GM12878 (cell line): ENCODE results near the gene NEK10.

Experiments used
- BHLHE40 ChIP-seq, 2 experiments: fragments of 450-650 bp in 1 of 2; IDR thresholded peaks; 2 replicates each; pipeline ENCODE4 v1.6.1; 2011 to 2017; ENCODE audit warnings: low read depth in 2 of 2, borderline replicate concordance in 1 of 2, improper control_type of control experiment in 1 of 2, low read length in 1 of 2, mild to moderate bottlenecking in 1 of 2
- CREB1 ChIP-seq: IDR thresholded peaks from 2 replicates; pipeline ENCODE4 v1.6.1; 2012; ENCODE audit warnings: low read depth, mild to moderate bottlenecking, inconsistent platforms
- CTCF ChIP-seq, 3 experiments: IDR thresholded peaks in 2 of 3; conservative IDR thresholded peaks in 1 of 3; 2 replicates each; pipeline ENCODE4 v1.5.1; 2011; ENCODE audit warnings: low read depth in 3 of 3, low read length in 3 of 3, mild to moderate bottlenecking in 3 of 3, control low read depth in 2 of 3, moderate library complexity in 2 of 3, inconsistent platforms in 1 of 3, mixed read lengths in 1 of 3; ENCODE audit not compliant: control insufficient read depth in 2 of 3, insufficient read depth in 1 of 3; ENCODE audit errors: extremely low read depth in 1 of 3
- DPF2 ChIP-seq: fragments of 450-650 bp; IDR thresholded peaks from 2 replicates; pipeline ENCODE4 v1.6.1; 2017; ENCODE audit warnings: mild to moderate bottlenecking
- EZH2 ChIP-seq: IDR thresholded peaks from 2 replicates; pipeline ENCODE4 v1.6.1; 2012; ENCODE audit warnings: low read depth, mild to moderate bottlenecking, control low read depth, inconsistent platforms, low read length, borderline replicate concordance; ENCODE audit not compliant: control insufficient read depth
- NR2C2 ChIP-seq: IDR thresholded peaks from 2 replicates; pipeline ENCODE4 v1.6.1; 2011; ENCODE audit warnings: borderline replicate concordance, low read depth; ENCODE audit not compliant: control insufficient read depth, insufficient read length
- POLR2AphosphoS5 ChIP-seq: IDR thresholded peaks from 2 replicates; pipeline ENCODE4 v1.6.1; 2011; ENCODE audit warnings: mild to moderate bottlenecking, low read length, inconsistent platforms
- RCOR1 ChIP-seq: conservative IDR thresholded peaks from 2 replicates; pipeline ENCODE4 v1.6.1; 2012; ENCODE audit warnings: low read depth, low read length, improper control_type of control experiment
- SIN3A ChIP-seq: IDR thresholded peaks from 2 replicates; pipeline ENCODE4 v1.6.1; 2012; ENCODE audit warnings: low read depth, low read length, improper control_type of control experiment
- TF ChIP-seq, protein P1 (sequence below): fragments of 450-650 bp; IDR thresholded peaks from 2 replicates; pipeline ENCODE4 v1.6.1; 2016; ENCODE audit warnings: mild to moderate bottlenecking, moderate library complexity, borderline replicate concordance

- TF ChIP-seq CTCF (IDR thresholded peaks at IDR 0.05 in 2 of 3, conservative IDR thresholded peaks at IDR 0.05 in 1 of 3; ENCODE audit: control insufficient read depth in 2 of 3, extremely low read depth in 1 of 3, insufficient read depth in 1 of 3, low read depth in 3 of 3, low read length in 3 of 3) = no peak
- TF ChIP-seq, protein P1, sequence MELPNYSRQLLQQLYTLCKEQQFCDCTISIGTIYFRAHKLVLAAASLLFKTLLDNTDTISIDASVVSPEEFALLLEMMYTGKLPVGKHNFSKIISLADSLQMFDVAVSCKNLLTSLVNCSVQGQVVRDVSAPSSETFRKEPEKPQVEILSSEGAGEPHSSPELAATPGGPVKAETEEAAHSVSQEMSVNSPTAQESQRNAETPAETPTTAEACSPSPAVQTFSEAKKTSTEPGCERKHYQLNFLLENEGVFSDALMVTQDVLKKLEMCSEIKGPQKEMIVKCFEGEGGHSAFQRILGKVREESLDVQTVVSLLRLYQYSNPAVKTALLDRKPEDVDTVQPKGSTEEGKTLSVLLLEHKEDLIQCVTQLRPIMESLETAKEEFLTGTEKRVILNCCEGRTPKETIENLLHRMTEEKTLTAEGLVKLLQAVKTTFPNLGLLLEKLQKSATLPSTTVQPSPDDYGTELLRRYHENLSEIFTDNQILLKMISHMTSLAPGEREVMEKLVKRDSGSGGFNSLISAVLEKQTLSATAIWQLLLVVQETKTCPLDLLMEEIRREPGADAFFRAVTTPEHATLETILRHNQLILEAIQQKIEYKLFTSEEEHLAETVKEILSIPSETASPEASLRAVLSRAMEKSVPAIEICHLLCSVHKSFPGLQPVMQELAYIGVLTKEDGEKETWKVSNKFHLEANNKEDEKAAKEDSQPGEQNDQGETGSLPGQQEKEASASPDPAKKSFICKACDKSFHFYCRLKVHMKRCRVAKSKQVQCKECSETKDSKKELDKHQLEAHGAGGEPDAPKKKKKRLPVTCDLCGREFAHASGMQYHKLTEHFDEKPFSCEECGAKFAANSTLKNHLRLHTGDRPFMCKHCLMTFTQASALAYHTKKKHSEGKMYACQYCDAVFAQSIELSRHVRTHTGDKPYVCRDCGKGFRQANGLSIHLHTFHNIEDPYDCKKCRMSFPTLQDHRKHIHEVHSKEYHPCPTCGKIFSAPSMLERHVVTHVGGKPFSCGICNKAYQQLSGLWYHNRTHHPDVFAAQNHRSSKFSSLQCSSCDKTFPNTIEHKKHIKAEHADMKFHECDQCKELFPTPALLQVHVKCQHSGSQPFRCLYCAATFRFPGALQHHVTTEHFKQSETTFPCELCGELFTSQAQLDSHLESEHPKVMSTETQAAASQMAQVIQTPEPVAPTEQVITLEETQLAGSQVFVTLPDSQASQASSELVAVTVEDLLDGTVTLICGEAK = no peak
- no peak for TF ChIP-seq BHLHE40 (IDR thresholded peaks at IDR 0.05; ENCODE audit: borderline replicate concordance in 1 of 2, low read depth in 2 of 2, low read length in 1 of 2)
- no peak for TF ChIP-seq NR2C2
- TF ChIP-seq CREB1 = no peak
- no peak for TF ChIP-seq DPF2
- TF ChIP-seq SIN3A = no peak
- no peak for TF ChIP-seq POLR2AphosphoS5
- TF ChIP-seq EZH2 = no peak
- TF ChIP-seq RCOR1 = no peak
Observed at GRCh38 chr3:27319847-27320526, 49.2 kb downstream of the NEK10 start.
